Endothelial cell of umbilical vein (primary cell): ENCODE data around the gene TBC1D17. TPM values are rescaled to one million over a fixed set of nuclear protein-coding genes. Genes with fewer than 3 reads are reported as not detected.

Source experiments
- BruUV-seq: library from RNA; stranded (reverse); fragments of 400-500 nt; replicated peaks from 2 replicates; lab custom pipeline; 2021; lab: Mats Ljungman, UMichigan
- CTCF ChIA-PET: fragments of 300-600, 350-600 bp; sonication (Branson Sonifier 250); formaldehyde crosslinking; loops from one replicate; lab custom pipeline; 2021; ENCODE audit warnings: antibody characterized with exemption, inconsistent platforms; lab: Charles Lee
- POLR2A ChIA-PET: fragments of 300-600, 350-600 bp; sonication (Branson Sonifier 250); formaldehyde crosslinking; loops from one replicate; lab custom pipeline; 2021; ENCODE audit warnings: antibody characterized with exemption, inconsistent platforms; lab: Charles Lee
- DNase-seq: peaks from one replicate; pipeline ENCODE4 v3.0.0-alpha.2; 2011; ENCODE audit warnings: low read depth, low spot score
- FAIRE-seq: peaks from 2 replicates; lab custom pipeline; 2011; peaks lifted over from hg19 to GRCh38; lab: Jason Lieb, UNC
- H2AFZ ChIP-seq: 2 replicates; pipeline ENCODE4 v1.6.0; 2012; ENCODE audit warnings: low read depth, low read length, control low read depth, inconsistent platforms
- H3K27ac ChIP-seq: 2 replicates; pipeline ENCODE4 v1.5.1; 2011; ENCODE audit warnings: low read depth, mild to moderate bottlenecking, control low read depth, low read length, moderate library complexity; ENCODE audit not compliant: insufficient read depth
- H3K27me3 ChIP-seq, 2 experiments: 2 replicates each; pipeline versions ENCODE4 v1.6.0 to v1.6.1; 2011; ENCODE audit warnings: low read length in 2 of 2, mixed read lengths in 1 of 2; ENCODE audit not compliant: control insufficient read depth in 2 of 2, insufficient read depth in 2 of 2
- H3K36me3 ChIP-seq, 2 experiments: 2 replicates in 1 of 2; 3 replicates in 1 of 2; pipeline ENCODE4 v1.5.1; 2011; ENCODE audit warnings: low read length in 2 of 2, mild to moderate bottlenecking in 1 of 2, moderate library complexity in 1 of 2; ENCODE audit not compliant: control insufficient read depth in 2 of 2, insufficient read depth in 2 of 2; ENCODE audit errors: extremely low read depth in 1 of 2
- H3K4me1 ChIP-seq: 3 replicates; pipeline ENCODE4 v1.5.1; 2011; ENCODE audit warnings: mild to moderate bottlenecking, low read length; ENCODE audit not compliant: control insufficient read depth, insufficient read depth; ENCODE audit errors: extremely low read depth
- H3K4me2 ChIP-seq: 2 replicates; pipeline ENCODE4 v1.6.1; 2011; ENCODE audit warnings: low read length, control low read depth, mixed read lengths; ENCODE audit not compliant: insufficient read depth
- H3K4me3 ChIP-seq, 3 experiments: fragments of 200-600 bp in 1 of 3; sonication (generic), shearing (Covaris generic) in 1 of 3; replicated peaks in 1 of 3; 2 replicates each; pipeline ENCODE4 v1.5.1; 2011 to 2016; ENCODE audit warnings: control low read depth in 3 of 3, low read length in 3 of 3, mild to moderate bottlenecking in 2 of 3, inconsistent platforms in 1 of 3, low read depth in 1 of 3, moderate library complexity in 1 of 3; ENCODE audit not compliant: insufficient read depth in 1 of 3
- H3K79me2 ChIP-seq: 2 replicates; pipeline ENCODE4 v1.6.0; 2012; ENCODE audit warnings: low read length, inconsistent platforms; ENCODE audit not compliant: control insufficient read depth, insufficient read depth
- H3K9ac ChIP-seq: replicated peaks from 2 replicates; pipeline ENCODE3; 2011; ENCODE audit warnings: low read length, control low read depth; ENCODE audit not compliant: insufficient read depth; ENCODE audit errors: extremely low read depth
- H3K9me1 ChIP-seq: replicated peaks from 3 replicates; pipeline ENCODE4 v1.6.0; 2011; ENCODE audit warnings: mild to moderate bottlenecking, low read length; ENCODE audit not compliant: control insufficient read depth, insufficient read depth; ENCODE audit errors: extremely low read depth
- H3K9me3 ChIP-seq: replicated peaks from 2 replicates; pipeline ENCODE4 v1.5.1; 2012; ENCODE audit warnings: low read length, inconsistent platforms; ENCODE audit not compliant: control insufficient read depth, insufficient read depth
- H4K20me1 ChIP-seq: replicated peaks from 2 replicates; pipeline ENCODE3; 2011; ENCODE audit warnings: mild to moderate bottlenecking, low read length; ENCODE audit not compliant: control insufficient read depth, insufficient read depth; ENCODE audit errors: extremely low read depth
- CTCF ChIP-seq, 2 donors: IDR thresholded peaks; 1 replicate in 1 of 2; 2 replicates in 1 of 2; pipeline ENCODE4 v1.5.1; 2011; ENCODE audit warnings: low read length in 2 of 2, mild to moderate bottlenecking in 2 of 2, moderate library complexity in 2 of 2, control low read depth in 1 of 2, inconsistent platforms in 1 of 2, low read depth in 1 of 2; ENCODE audit not compliant: insufficient read depth in 1 of 2; ENCODE audit errors: extremely low read depth in 1 of 2
- EZH2 ChIP-seq: IDR thresholded peaks from 2 replicates; pipeline ENCODE4 v1.6.1; 2012; ENCODE audit warnings: borderline replicate concordance, low read depth, mild to moderate bottlenecking, moderate library complexity, low read length, inconsistent platforms; ENCODE audit not compliant: severe bottlenecking
- FOS ChIP-seq: IDR thresholded peaks from 2 replicates; pipeline ENCODE4 v1.6.1; 2011; ENCODE audit warnings: mild to moderate bottlenecking, low read length, moderate library complexity, borderline replicate concordance; ENCODE audit not compliant: insufficient read depth
- GATA2 ChIP-seq: IDR thresholded peaks from 2 replicates; pipeline ENCODE4 v1.7.0; 2011; ENCODE audit warnings: low read depth, mild to moderate bottlenecking, moderate library complexity, mixed read lengths, low read length; ENCODE audit not compliant: insufficient read length, insufficient read depth
- JUN ChIP-seq: IDR thresholded peaks from 2 replicates; pipeline ENCODE4 v1.6.1; 2011; ENCODE audit warnings: borderline replicate concordance, low read depth; ENCODE audit not compliant: insufficient read length, insufficient read depth
- MAX ChIP-seq: IDR thresholded peaks from 2 replicates; pipeline ENCODE4 v1.6.1; 2011; ENCODE audit not compliant: insufficient read depth, insufficient read length
- MYC ChIP-seq: IDR thresholded peaks from one replicate; pipeline ENCODE4 v1.6.1; 2011; ENCODE audit warnings: mild to moderate bottlenecking, low read depth, low read length
- POLR2A ChIP-seq: IDR thresholded peaks from 2 replicates; pipeline ENCODE4 v1.6.1; 2012; ENCODE audit warnings: low read depth, mild to moderate bottlenecking, control low read depth, low read length
- POLR2AphosphoS5 ChIP-seq: IDR thresholded peaks from 2 replicates; pipeline ENCODE4 v1.6.1; 2012; ENCODE audit warnings: low read depth, mild to moderate bottlenecking, control low read depth, low read length, moderate library complexity; ENCODE audit not compliant: insufficient read depth
- dilution Hi-C: fragments of 300-500 bp; cut with MboI; formaldehyde crosslinking; loops from one replicate; pipeline ENCODE4 v1.15.0; 2019; ENCODE audit warnings: low sequenced_read_pairs; ENCODE audit not compliant: extremely low pct_ligation_motif_present
- intact Hi-C: fragments of 100-400 bp; cut with micrococcal nuclease; formaldehyde crosslinking; loops from one replicate; pipeline ENCODE4 v1.10.0; 2022
- polyA plus RNA-seq, 4 experiments: library from polyadenylated mRNA; depleted of rRNA in 3 of 4; stranded (reverse) in 3 of 4; unstranded in 1 of 4; fragments of >200 nt; gene quantifications; 2 replicates each; pipeline versions ENCODE4 v1.2.1 to v1.2.3, GENCODE V29; 2011 to 2012; ENCODE audit warnings: missing spikeins in 1 of 4
- total RNA-seq: library from RNA; stranded (reverse); gene quantifications from 2 replicates; pipeline ENCODE4 v1.2.3, GENCODE V29; 2021

The TBC1D17 gene
- total and polyA plus RNA-seq, 2 donors (not counting 3 experiments of a cell fraction or from before 2014, with no cell fraction given), result 34.2 to 39.3 TPM

GRCh38 chr19:49927526-49928264 lies 50.2 kb downstream of the TBC1D17 start:
- ChIA-PET CTCF (interaction anchor here (1.4 kb wide), 2 partner anchors 14 to 29 kb away, joined by 3 read pairs; no protein-coding TSS in a partner anchor), POLR2A (interaction anchor here (0.6 kb wide), 1 partner anchor 60 kb away, joined by 5 read pairs; the partner anchor contains the start of gene PNKP)
- H3K27ac ChIP-seq, result no peak overlapping the region
- no peak overlapping the region for H2AFZ ChIP-seq
- intact Hi-C loops (loop anchor here (2.0 kb wide), 2 partner anchors 31 to 287 kb away; partner anchors contain the start of genes IL4I1 and RRAS), dilution Hi-C loops (no loop called here)
- peak overlapping the region; percentile 41 for H3K4me2 ChIP-seq
- H3K4me1 ChIP-seq, result peaks cover 10% of the 10 kb centered on the region
- no peaks in the 10 kb centered on the region for H4K20me1 ChIP-seq
- no peaks in the 10 kb centered on the region for H3K9me1 ChIP-seq
- FAIRE-seq (no peak), DNase-seq (no peak)
- H3K9ac ChIP-seq, result no peak overlapping the region
- TF ChIP-seq EZH2, result no peak
- TF ChIP-seq FOS, result no peak
- no peak for TF ChIP-seq JUN
- no peak for TF ChIP-seq MYC
- TF ChIP-seq POLR2AphosphoS5, result no peak
- no peak for TF ChIP-seq CTCF (IDR thresholded peaks at IDR 0.05; ENCODE audit: extremely low read depth in 1 of 2, insufficient read depth in 1 of 2, low read depth in 1 of 2, low read length in 2 of 2)
- TF ChIP-seq MAX, result no peak
- TF ChIP-seq GATA2, result no peak
- TF ChIP-seq POLR2A, result no peak
- peaks cover 6 to 18% of the 10 kb centered on the region in 2 experiments for H3K36me3 ChIP-seq
- H3K79me2 ChIP-seq, result peaks cover 60% of the 10 kb centered on the region
- no peak overlapping the region for H3K4me3 ChIP-seq
- no peaks in the 10 kb centered on the region for H3K9me3 ChIP-seq
- no peaks in the 10 kb centered on the region for H3K27me3 ChIP-seq
- no TSS peak for BruUV-seq
